ENCODE measurements around the gene ZIC4.

Gene ZIC4

DNA sequence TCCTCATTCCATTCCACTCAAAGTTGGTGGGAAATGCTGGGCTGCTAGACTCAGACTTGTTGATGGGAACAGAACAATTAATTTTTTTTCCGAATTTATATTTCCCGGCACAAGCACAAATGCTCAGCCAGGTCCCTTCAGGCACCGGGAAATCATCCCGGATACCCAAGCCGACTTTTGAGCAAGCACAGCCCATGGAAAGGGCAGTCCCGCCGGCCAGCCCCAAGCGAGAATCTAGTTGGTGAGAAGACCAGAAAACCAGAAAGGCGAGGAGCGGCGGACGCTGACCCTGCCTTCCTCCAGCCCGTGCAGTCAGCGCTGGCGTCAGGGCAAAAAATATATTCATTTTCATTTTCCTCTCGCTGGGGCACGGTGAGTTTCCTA lies 763 bp upstream of the ZIC4 start:
- TF ChIP-seq, protein P1, sequence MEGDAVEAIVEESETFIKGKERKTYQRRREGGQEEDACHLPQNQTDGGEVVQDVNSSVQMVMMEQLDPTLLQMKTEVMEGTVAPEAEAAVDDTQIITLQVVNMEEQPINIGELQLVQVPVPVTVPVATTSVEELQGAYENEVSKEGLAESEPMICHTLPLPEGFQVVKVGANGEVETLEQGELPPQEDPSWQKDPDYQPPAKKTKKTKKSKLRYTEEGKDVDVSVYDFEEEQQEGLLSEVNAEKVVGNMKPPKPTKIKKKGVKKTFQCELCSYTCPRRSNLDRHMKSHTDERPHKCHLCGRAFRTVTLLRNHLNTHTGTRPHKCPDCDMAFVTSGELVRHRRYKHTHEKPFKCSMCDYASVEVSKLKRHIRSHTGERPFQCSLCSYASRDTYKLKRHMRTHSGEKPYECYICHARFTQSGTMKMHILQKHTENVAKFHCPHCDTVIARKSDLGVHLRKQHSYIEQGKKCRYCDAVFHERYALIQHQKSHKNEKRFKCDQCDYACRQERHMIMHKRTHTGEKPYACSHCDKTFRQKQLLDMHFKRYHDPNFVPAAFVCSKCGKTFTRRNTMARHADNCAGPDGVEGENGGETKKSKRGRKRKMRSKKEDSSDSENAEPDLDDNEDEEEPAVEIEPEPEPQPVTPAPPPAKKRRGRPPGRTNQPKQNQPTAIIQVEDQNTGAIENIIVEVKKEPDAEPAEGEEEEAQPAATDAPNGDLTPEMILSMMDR (IDR thresholded peaks at IDR 0.05; ENCODE audit: extremely low read depth, insufficient read depth, missing control alignments), result no peak
- no peak for DNase-seq (ENCODE audit: low spot score)
- in situ Hi-C loops (cut with MboI; ENCODE audit: low pct_unique_long_range_greater_than_20kb, low sequenced_read_pairs, unreplicated experiment), result no loop called here

- no peak for DNase-seq (ENCODE audit: low spot score)
- TF ChIP-seq, protein P1 (IDR thresholded peaks at IDR 0.05; ENCODE audit: extremely low read depth, insufficient read depth, missing control alignments), result no peak
- in situ Hi-C loops (cut with MboI; ENCODE audit: low pct_unique_long_range_greater_than_20kb, low sequenced_read_pairs, unreplicated experiment), result no loop called here
Observed at GRCh38 chr3:147405231-147406027, 914 bp downstream of the ZIC4 start.

DNA sequence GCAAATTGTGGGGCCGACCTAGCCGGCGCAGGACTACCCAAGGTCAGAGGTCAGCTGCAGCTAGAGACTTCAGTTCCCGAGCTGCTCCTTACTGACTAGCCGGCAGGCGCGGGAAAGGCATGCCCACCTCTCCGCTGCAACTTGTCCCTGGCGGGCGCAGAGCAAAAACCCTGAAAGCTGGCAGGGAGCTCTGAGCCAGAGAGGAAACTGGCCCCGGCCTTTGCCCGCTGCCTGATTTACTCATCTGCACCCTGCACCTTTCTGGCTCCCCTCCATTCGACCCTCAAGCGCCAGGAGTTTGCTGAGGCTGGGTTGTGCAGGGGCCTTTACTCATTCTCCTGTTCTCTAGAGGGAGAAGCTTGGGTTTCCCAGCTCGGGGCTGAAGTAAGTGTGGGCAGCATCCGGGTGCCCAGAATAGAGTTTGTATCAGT lies 1.5 kb downstream of the ZIC4 start:
- TF ChIP-seq, protein P1 (IDR thresholded peaks at IDR 0.05; ENCODE audit: extremely low read depth, insufficient read depth, missing control alignments), result no peak
- no peak for DNase-seq (ENCODE audit: low spot score)
- in situ Hi-C loops (cut with MboI; ENCODE audit: low pct_unique_long_range_greater_than_20kb, low sequenced_read_pairs, unreplicated experiment), result no loop called here

GRCh38 chr3:147404000-147404799 lies 2.1 kb downstream of the ZIC4 start:
- no peak for DNase-seq (ENCODE audit: low spot score)
- TF ChIP-seq, protein P1 (IDR thresholded peaks at IDR 0.05; ENCODE audit: extremely low read depth, insufficient read depth, missing control alignments), result no peak
- in situ Hi-C loops (cut with MboI; ENCODE audit: low pct_unique_long_range_greater_than_20kb, low sequenced_read_pairs, unreplicated experiment), result no loop called here

DNA sequence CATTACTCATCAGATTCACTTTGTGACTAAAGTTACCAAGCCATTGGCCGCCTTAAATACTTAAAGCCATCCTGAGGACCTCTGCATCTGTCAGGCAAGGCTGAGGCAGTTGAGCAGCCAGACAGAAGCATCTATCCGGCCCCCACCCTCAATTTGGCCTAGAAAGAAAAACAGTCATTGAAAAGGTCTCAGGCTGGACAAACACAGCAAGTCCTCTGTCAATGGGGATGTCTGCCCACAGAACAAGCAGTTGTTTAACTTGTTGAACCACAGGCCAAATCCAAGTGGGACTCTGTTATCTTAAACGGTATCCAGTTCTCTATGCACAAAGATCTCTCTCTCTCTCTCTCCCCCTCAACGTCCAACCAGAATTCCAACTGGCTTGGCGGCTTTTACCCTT lies 2.8 kb downstream of the ZIC4 start:
- in situ Hi-C loops (cut with MboI; ENCODE audit: low pct_unique_long_range_greater_than_20kb, low sequenced_read_pairs, unreplicated experiment), result no loop called here
- TF ChIP-seq, protein P1 (IDR thresholded peaks at IDR 0.05; ENCODE audit: extremely low read depth, insufficient read depth, missing control alignments), result no peak
- DNase-seq (ENCODE audit: low spot score), result no peak

DNA sequence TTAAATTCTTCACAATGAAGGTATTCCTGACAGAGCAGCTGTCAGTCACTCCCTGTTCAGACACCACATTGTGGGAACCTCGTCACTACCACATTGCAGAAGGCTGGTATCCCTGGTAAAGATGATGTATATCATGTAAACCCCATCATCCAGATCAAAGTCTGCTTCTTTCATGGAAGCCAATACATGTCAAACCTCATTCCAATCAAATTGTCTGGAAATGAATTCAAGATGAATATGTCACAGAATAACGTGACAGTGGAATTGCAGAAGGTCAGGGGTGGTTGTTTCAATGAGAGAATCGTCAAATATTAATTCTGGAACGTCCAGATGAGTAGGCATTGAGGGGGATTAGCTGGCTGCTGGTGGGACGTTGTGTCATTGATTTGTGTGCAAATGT lies 4.2 kb downstream of the ZIC4 start:
- in situ Hi-C loops (cut with MboI; ENCODE audit: low pct_unique_long_range_greater_than_20kb, low sequenced_read_pairs, unreplicated experiment), result no loop called here
- no peak for DNase-seq (ENCODE audit: low spot score)

More for the DNA sequence above, 4.2 kb downstream of the ZIC4 start:
- TF ChIP-seq, protein P1 (IDR thresholded peaks at IDR 0.05; ENCODE audit: extremely low read depth, insufficient read depth, missing control alignments), result no peak

Data from GM13977 (cell line).